Measurements from ENCODE around the gene ACSS2. TPM values are rescaled to one million over a fixed set of nuclear protein-coding genes. Genes with fewer than 3 reads are reported as not detected.

ACSS2 gene
- total RNA-seq, 1 donor from 2014 or later = 53.2 TPM

DNA sequence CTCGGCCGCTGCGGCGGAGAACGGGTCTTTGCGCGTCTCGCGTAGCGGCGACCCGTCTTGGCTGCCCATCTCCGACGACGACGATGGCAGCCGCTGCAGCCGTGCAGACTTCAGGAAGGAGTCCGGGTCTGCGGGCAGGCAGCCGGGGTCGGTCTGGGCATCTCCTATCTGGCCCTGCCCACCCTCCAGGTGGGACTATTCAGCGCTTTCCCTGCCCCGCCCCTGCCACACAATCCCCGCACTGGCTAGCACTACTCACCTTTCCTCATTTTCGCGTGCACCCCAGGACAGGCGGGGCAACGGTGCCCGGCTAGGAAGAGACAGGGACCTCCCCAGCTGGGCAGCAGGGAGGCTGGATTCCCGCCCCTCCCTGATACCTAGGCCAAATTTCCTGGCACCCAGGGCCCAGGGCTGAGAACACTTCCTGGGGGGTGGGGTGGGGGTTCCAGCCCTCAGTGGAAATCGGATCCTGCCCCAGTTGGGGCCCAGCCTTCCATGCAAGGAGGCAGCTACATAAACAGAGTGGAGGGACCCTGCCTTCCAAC is 12.9 kb upstream of the ACSS2 start:
- Mint-ChIP-seq H3K4me3 (ENCODE audit: unreplicated experiment) (no peak overlapping the region), H3K36me3 (ENCODE audit: low read depth, unreplicated experiment) (no peaks in the 10 kb centered on the region), H3K4me1 (ENCODE audit: unreplicated experiment) (peaks cover 10% of the 10 kb centered on the region), H3K9me3 (ENCODE audit: unreplicated experiment) (no peaks in the 10 kb centered on the region), H3K27me3 (ENCODE audit: unreplicated experiment) (no peaks in the 10 kb centered on the region), H3K27ac (ENCODE audit: unreplicated experiment) (no peak overlapping the region)
- no peak for DNase-seq (ENCODE audit: low spot score)
- TF ChIP-seq, protein P1, sequence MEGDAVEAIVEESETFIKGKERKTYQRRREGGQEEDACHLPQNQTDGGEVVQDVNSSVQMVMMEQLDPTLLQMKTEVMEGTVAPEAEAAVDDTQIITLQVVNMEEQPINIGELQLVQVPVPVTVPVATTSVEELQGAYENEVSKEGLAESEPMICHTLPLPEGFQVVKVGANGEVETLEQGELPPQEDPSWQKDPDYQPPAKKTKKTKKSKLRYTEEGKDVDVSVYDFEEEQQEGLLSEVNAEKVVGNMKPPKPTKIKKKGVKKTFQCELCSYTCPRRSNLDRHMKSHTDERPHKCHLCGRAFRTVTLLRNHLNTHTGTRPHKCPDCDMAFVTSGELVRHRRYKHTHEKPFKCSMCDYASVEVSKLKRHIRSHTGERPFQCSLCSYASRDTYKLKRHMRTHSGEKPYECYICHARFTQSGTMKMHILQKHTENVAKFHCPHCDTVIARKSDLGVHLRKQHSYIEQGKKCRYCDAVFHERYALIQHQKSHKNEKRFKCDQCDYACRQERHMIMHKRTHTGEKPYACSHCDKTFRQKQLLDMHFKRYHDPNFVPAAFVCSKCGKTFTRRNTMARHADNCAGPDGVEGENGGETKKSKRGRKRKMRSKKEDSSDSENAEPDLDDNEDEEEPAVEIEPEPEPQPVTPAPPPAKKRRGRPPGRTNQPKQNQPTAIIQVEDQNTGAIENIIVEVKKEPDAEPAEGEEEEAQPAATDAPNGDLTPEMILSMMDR (IDR thresholded peaks at IDR 0.05; ENCODE audit: unreplicated experiment) = no peak

DNA sequence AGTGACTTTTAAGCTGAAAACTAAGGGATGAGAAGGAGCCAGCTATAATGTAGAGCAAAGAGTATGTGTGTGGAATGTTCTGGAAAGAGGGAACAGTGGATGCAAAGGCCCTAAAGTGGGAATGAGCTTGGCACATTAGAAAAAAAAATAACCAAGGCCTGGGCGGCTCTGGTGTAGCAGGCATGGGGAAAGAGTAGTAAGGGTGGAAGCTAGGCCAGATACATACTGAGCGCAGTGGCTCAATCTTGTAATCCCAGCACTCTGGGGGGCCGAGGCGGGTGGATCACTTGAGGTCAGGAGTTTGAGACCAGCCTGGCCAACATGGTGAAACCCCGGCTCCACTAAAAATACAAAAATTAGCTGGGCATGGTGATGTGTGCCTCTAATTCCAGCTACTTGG is 12.2 kb upstream of the ACSS2 start:
- no peaks in the 10 kb centered on the region for H3K36me3 Mint-ChIP-seq (ENCODE audit: low read depth, unreplicated experiment)
- no peak overlapping the region for H3K27ac Mint-ChIP-seq (ENCODE audit: unreplicated experiment)
- no peak overlapping the region for H3K4me3 Mint-ChIP-seq (ENCODE audit: unreplicated experiment)
- DNase-seq (ENCODE audit: low spot score) = no peak
- no peaks in the 10 kb centered on the region for H3K9me3 Mint-ChIP-seq (ENCODE audit: unreplicated experiment)
- no peaks in the 10 kb centered on the region for H3K27me3 Mint-ChIP-seq (ENCODE audit: unreplicated experiment)
- H3K4me1 Mint-ChIP-seq (ENCODE audit: unreplicated experiment) = peaks cover 10% of the 10 kb centered on the region
- TF ChIP-seq, protein P1 (IDR thresholded peaks at IDR 0.05; ENCODE audit: unreplicated experiment) = no peak

DNA sequence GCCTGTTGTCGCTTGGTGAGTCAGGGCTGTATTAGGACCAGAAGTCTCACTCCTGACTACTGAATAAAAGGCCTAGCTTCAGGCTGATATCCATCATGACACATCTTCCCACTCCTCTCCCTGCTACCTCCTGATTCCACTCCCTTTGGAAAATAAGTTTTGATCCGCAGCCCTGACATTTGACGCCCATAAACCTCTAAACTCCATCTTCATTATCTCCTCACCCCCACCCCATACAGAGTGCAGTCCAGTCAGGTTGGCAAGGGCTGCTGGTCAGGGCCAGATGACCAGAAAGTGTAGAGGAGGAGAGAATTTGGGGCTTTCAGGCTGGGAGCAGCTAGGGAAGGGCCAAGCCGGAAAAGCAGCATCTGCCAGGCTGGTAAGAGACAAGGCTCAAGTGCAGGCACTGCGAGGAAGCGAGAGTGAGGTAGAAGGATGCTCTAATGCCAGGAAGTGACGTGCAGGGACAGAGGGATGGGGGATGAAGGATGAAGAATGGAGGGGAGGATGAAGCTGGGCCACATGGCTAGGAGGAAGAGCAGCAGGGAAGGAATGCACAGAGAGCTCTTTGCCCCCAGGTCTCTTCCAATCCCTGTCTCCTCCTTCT is 5.0 kb upstream of the ACSS2 start:
- DNase-seq (ENCODE audit: low spot score) = no peak
- TF ChIP-seq, protein P1 (IDR thresholded peaks at IDR 0.05; ENCODE audit: unreplicated experiment) = no peak
- H3K9me3 Mint-ChIP-seq (ENCODE audit: unreplicated experiment) = no peaks in the 10 kb centered on the region
- H3K4me3 Mint-ChIP-seq (ENCODE audit: unreplicated experiment) = peak overlapping the region; percentile 6
- H3K36me3 Mint-ChIP-seq (ENCODE audit: low read depth, unreplicated experiment) = peaks cover 9% of the 10 kb centered on the region
- H3K27ac Mint-ChIP-seq (ENCODE audit: unreplicated experiment) = no peak overlapping the region
- H3K27me3 Mint-ChIP-seq (ENCODE audit: unreplicated experiment) = peaks cover 8% of the 10 kb centered on the region
- H3K4me1 Mint-ChIP-seq (ENCODE audit: unreplicated experiment) = peaks cover 28% of the 10 kb centered on the region

DNA sequence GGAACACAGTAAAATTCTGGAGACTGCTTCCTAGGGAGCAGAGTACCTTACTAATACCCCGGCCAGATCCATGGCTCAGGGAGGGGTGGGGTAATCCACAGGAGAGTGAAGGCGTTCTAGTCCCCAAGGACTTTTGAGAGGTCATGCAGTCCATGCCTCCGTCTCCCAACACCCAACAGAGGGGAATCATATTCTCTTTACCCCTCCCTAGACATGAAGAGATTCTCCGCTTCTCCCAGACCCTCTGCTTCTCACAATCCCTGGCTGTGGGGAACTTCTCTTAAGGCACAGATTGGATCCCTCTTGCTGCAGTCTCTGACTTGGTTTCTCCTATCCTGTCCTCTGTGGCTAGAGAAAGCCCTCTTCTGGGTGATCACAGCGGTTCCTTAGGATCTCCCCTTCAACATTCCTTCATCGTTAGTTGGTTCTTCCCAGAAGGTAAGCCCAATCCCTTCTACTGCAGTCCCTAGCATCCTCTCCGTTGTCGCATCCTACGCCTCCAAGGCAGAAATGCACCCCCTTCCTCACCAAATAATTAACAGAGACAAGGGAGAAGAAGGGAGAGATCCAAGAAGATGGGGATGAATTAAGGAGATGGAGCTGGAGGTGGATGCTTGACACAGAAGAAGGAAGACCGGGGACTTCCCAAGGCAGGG is 4.3 kb upstream of the ACSS2 start:
- TF ChIP-seq, protein P1 (IDR thresholded peaks at IDR 0.05; ENCODE audit: unreplicated experiment) = no peak

More for the DNA sequence above, 4.3 kb upstream of the ACSS2 start:
- peaks cover 9% of the 10 kb centered on the region for H3K36me3 Mint-ChIP-seq (ENCODE audit: low read depth, unreplicated experiment)
- no peak for DNase-seq (ENCODE audit: low spot score)
- H3K4me3 Mint-ChIP-seq (ENCODE audit: unreplicated experiment) = peak overlapping the region; percentile 89
- no peak overlapping the region for H3K27ac Mint-ChIP-seq (ENCODE audit: unreplicated experiment)
- no peaks in the 10 kb centered on the region for H3K9me3 Mint-ChIP-seq (ENCODE audit: unreplicated experiment)
- peaks cover 32% of the 10 kb centered on the region for H3K4me1 Mint-ChIP-seq (ENCODE audit: unreplicated experiment)
- H3K27me3 Mint-ChIP-seq (ENCODE audit: unreplicated experiment) = peaks cover 8% of the 10 kb centered on the region
